Kidney (tissue), 14 donors: Measurements from ENCODE around the gene LCAT. TPM values are rescaled to one million over a fixed set of nuclear protein-coding genes. Genes with fewer than 3 reads are reported as not detected.

Experiments
- DNase-seq, 5 donors: peaks; one replicate each; pipeline ENCODE4 v3.0.0-alpha.2; 2013 to 2020
- FAIRE-seq: peaks from 2 replicates; lab custom pipeline; 2012; peaks lifted over from hg19 to GRCh38; lab: Jason Lieb, UNC
- H3K27ac ChIP-seq, 2 donors: one replicate each; pipeline ENCODE4 v1.7.0; 2013; ENCODE audit warnings: low read depth in 2 of 2, low read length in 2 of 2, inconsistent platforms in 1 of 2
- H3K27me3 ChIP-seq: one replicate; pipeline ENCODE4 v1.7.1; 2013; ENCODE audit warnings: low read length, inconsistent platforms; ENCODE audit not compliant: control insufficient read depth, insufficient read depth
- H3K36me3 ChIP-seq, 3 donors: one replicate each; pipeline versions ENCODE4 v1.7.0 to v1.7.1; 2013; ENCODE audit warnings: low read length in 3 of 3, control low read depth in 1 of 3, inconsistent platforms in 1 of 3; ENCODE audit not compliant: insufficient read depth in 3 of 3, control insufficient read depth in 2 of 3
- H3K4me1 ChIP-seq, 3 donors: one replicate each; pipeline versions ENCODE4 v1.7.0 to v1.7.1; 2013; ENCODE audit warnings: low read length in 3 of 3, inconsistent platforms in 1 of 3, low read depth in 1 of 3; ENCODE audit not compliant: control insufficient read depth in 2 of 3, insufficient read depth in 2 of 3
- H3K4me3 ChIP-seq, 3 donors: one replicate each; pipeline versions ENCODE4 v1.7.0 to v1.8.1; 2013; ENCODE audit warnings: low read length in 3 of 3, control low read depth in 1 of 3, inconsistent platforms in 1 of 3
- H3K9ac ChIP-seq, 3 donors: one replicate each; pipeline versions ENCODE4 v1.7.0 to v1.7.1; 2013; ENCODE audit warnings: low read length in 3 of 3, control low read depth in 1 of 3, inconsistent platforms in 1 of 3
- H3K9me3 ChIP-seq, 3 donors: one replicate each; pipeline versions ENCODE4 v1.7.0 to v1.7.1; 2013; ENCODE audit warnings: low read length in 3 of 3, control low read depth in 1 of 3, inconsistent platforms in 1 of 3; ENCODE audit not compliant: control insufficient read depth in 2 of 3, insufficient read depth in 1 of 3
- intact Hi-C: fragments of 100-400 bp; cut with DNase I; formaldehyde crosslinking; loops from one replicate; pipeline ENCODE4 v1.11.1; 2022
- polyA plus RNA-seq: library from polyadenylated mRNA; stranded (reverse); fragments of 350-450 nt; fragmentation: Illumina TruSeq; extraction: RNeasy Lipid Tissue Mini Kit (QIAGEN cat#74804); gene quantifications from one replicate; pipeline ENCODE4 v1.2.3, GENCODE V29; 2014; ENCODE audit warnings: low read depth, low replicate concordance; ENCODE audit not compliant: insufficient read depth
- total RNA-seq: library from RNA; stranded (reverse); fragmentation: NEBNext Ultra II Directional; extraction: Animal tissue kit (Norgen Biotek cat#: 25700); gene quantifications from one replicate; pipeline ENCODE4 v1.2.1, GENCODE V29; 2021
- TF ChIP-seq, protein P1 (sequence below): IDR thresholded peaks from 3 replicates; pipeline ENCODE4 v1.5.1; 2012; ENCODE audit warnings: mild to moderate bottlenecking, moderate library complexity, borderline replicate concordance; ENCODE audit not compliant: insufficient read depth; ENCODE audit errors: extremely low read depth
- donor health status: control.
- donor health status: control.
- donor health status: control.
- donor health status: control.
- donor health status: control.
- donor health status: DM: yes; HTN: yes; CAD: no.
- donor health status: Normal renal cell carcinoma (clear cell type).

Gene LCAT
- total and polyA plus RNA-seq, 2 donors from 2014 or later, result 10.2 to 27.4 TPM

DNA sequence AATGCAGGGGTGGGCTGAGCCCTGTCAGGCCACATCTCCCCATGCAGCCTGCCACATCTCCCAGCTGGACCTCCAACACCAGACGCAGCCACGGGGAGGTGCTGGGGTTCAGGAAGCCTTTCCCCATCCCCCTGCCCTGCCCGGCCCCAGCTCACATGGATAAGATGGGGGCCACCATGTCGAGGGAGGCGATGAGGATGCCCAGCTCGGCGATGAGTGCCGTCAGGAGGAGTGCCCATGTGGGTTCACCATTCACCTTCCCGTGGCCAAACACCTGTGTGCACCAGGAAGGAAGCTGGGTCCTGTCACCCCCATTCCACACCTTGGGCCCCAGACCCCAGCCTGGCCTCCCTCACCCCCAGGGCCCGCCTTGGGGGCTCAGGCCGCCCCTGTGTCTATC, 5.7 kb upstream of the LCAT start:
- Histone ChIP-seq H3K9me3 (no peaks in the 10 kb centered on the region), H3K4me3 (no peak overlapping the region), H3K9ac (no peak overlapping the region), H3K4me1 (no peaks in the 10 kb centered on the region), H3K36me3 (peaks cover 0 to 56% (median 15%) of the 10 kb centered on the region in 3 donors), H3K27me3 (no peaks in the 10 kb centered on the region), H3K27ac (no peak overlapping the region)
- no peak for FAIRE-seq
- TF ChIP-seq, protein P1, sequence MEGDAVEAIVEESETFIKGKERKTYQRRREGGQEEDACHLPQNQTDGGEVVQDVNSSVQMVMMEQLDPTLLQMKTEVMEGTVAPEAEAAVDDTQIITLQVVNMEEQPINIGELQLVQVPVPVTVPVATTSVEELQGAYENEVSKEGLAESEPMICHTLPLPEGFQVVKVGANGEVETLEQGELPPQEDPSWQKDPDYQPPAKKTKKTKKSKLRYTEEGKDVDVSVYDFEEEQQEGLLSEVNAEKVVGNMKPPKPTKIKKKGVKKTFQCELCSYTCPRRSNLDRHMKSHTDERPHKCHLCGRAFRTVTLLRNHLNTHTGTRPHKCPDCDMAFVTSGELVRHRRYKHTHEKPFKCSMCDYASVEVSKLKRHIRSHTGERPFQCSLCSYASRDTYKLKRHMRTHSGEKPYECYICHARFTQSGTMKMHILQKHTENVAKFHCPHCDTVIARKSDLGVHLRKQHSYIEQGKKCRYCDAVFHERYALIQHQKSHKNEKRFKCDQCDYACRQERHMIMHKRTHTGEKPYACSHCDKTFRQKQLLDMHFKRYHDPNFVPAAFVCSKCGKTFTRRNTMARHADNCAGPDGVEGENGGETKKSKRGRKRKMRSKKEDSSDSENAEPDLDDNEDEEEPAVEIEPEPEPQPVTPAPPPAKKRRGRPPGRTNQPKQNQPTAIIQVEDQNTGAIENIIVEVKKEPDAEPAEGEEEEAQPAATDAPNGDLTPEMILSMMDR, result no peak
- intact Hi-C loops, result no loop called here
- DNase-seq, result peak in 1 of 5 donors; percentile 74

DNA sequence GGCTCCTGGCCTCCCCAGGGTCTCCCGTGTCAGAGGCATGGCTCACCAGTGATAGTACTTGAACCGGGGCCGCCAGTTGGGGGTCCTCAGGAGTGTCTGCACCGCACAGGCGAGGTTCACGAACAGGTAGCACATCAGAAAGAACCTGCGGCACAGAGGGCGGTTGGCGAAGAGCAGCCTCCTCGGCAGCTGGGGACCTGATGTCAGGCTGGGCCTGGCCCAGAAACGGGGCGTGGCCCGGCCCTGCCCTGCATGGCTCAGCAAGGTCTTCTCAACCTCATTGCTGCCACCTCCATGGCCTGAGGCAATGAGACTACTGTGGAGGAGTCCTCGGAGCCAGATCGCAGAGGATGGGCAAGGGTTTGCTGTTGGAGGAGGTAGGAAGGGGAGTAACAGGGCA, 4.1 kb upstream of the LCAT start:
- no peak overlapping the region for H3K27ac ChIP-seq
- TF ChIP-seq, protein P1, result no peak
- no peak for FAIRE-seq

DNA sequence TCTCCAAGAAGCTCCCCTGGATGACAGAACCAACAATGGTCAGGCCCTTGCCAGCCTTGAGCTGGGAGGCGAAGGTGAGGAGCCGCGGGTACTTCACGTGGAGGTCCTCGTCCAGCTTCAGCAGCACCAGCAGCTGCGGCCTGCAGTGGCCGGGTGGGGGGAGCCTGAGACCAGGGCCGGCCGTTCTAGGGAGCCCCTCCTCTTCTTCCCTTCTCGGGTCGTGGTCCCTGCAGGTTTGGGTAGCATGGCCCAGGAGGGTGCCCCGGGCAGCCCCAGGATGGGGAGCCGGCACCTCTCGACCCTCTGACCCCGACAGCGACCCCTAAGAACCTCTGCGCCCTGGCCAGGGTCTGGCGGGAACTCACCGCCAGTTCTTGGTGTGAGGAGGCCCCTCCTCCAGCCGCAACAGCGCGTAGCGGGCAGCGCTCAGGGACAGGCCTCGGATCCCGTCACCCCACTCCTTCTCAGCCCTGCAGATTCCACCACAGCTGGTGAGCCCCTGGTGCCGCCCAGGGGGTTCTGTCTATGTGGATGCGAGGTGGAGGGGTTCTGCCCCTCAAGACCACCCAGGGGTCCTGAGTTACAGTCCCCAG, 3.1 kb upstream of the LCAT start:
- Histone ChIP-seq H3K4me1 (no peaks in the 10 kb centered on the region), H3K9me3 (no peaks in the 10 kb centered on the region), H3K36me3 (peaks cover 0 to 52% (median 13%) of the 10 kb centered on the region in 3 donors), H3K27me3 (no peaks in the 10 kb centered on the region), H3K4me3 (no peak overlapping the region), H3K9ac (no peak overlapping the region), H3K27ac (no peak overlapping the region)
- TF ChIP-seq, protein P1, result no peak
- intact Hi-C loops, result no loop called here
- FAIRE-seq (no peak), DNase-seq (no peak)

More for the DNA sequence above, 4.1 kb upstream of the LCAT start:
- Histone ChIP-seq H3K4me1 (no peaks in the 10 kb centered on the region), H3K4me3 (no peak overlapping the region), H3K36me3 (peaks cover 0 to 51% (median 13%) of the 10 kb centered on the region in 3 donors), H3K9me3 (no peaks in the 10 kb centered on the region), H3K27me3 (no peaks in the 10 kb centered on the region), H3K9ac (no peak overlapping the region)
- intact Hi-C loops, result no loop called here
- no peak for DNase-seq
